Activated CD4-positive, alpha-beta T cell treated with anti-CD3 and anti-CD28 coated beads, Interleukin-2, amount 50 U/mL, for 48 hours (primary cell): ENCODE results near the gene RNF26.

ENCODE experiments used
- DNase-seq, 2 experiments: peaks; one replicate each; pipeline ENCODE4 v3.0.0-alpha.2; 2020

The RNF26 gene

GRCh38 chr11:119334174-119334930, at the start of gene RNF26:
RNF26 (plus strand) TSS chr11:119334527; CDS start chr11:119335123, 596 bp downstream.
- peak; percentile 93 to 95 for DNase-seq

GRCh38 chr11:119285431-119285830, 48.9 kb upstream of the RNF26 start:
- DNase-seq = no peak

DNA sequence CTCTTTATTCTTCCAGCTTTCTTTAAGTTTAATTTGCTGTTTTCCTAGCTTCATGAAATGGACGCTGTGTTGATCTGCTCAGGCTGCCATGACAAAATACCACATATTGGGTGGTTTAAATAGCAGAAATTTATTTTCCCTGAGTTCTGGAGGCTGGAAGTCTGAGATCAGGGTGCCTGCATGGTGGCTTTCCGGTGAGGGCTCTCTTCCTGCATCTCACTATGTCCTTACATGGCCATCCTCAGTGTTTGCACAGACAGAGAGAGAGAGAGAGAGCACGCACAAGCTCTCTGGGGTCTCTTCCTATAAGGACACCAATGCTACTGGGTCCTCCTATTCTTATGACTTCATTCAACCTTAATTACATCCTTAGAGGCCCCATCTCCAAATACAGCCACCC, 46.1 kb upstream of the RNF26 start:
- no peak for DNase-seq

DNA sequence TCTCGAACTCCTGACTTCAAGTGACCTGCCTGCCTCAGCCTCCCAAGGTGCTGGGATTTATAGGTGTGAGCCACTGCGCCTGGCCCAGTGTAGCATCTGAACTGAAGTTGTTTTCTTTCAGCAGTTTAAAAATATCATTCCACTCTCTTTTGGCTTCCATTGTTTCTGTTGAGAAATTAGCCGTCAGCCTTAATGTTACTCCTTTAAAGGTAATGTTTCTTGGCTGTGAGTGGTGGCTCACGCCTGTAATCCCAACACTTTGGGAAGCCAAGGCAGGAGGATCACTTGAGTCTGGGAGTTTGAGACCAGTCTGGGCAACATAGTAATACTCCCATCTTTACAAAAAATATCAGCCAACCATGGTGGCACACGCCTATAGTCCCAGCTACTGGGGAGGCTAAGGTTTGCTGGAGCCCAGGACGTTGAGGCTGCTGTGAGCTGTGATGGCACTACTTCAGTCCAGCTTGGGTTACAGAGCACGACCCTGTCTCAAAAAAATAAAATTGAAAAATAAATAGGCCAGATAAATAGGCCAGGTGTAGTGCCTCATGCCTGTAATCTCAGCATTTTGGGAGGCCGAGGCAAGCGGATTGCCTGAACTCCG, 43.3 kb upstream of the RNF26 start:
- no peak for DNase-seq

- DNase-seq = no peak
Measured at GRCh38 chr11:119293461-119293860, 40.9 kb upstream of the RNF26 start.

- no peak for DNase-seq
Measured at GRCh38 chr11:119295178-119295577, 39.1 kb upstream of the RNF26 start.

DNA sequence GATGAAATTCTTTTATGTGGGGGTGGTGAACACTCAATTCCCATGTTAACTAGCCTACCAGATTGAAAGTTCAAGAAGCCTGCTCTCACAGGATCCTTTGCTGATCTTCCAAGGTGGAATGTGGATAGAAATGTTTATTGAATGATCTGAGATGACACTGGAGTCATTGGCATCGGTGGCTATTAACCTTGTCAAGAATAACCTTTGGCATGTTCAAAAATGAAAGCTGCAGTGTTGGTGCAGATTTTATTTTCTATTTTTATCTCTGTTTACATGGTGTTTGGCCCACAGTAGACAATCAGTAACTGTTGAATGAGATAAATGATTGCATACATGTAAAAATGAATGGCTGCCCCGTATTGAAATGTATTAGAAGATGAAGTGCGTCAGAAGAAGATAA, 36.4 kb upstream of the RNF26 start:
- DNase-seq = no peak

DNA sequence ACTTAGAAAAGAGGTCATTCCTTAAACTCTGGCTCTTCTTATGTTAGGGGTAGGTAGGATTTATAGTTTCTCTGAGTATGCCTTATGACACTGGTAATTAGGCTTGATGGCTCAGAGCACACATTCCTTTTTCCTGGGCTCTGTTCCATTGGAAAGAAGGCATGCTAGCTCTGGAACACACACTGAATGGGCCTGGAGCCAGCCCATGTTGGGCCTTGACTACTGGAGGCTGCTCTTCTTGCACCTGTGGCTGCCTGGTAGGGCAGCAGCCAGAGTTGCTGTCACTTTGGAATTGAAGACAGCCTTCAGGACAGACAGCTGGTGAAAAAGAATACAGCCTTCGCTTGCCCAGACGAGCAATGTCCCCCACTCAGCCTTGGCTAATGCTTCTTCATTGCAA, 35.6 kb upstream of the RNF26 start:
- DNase-seq = no peak

DNA sequence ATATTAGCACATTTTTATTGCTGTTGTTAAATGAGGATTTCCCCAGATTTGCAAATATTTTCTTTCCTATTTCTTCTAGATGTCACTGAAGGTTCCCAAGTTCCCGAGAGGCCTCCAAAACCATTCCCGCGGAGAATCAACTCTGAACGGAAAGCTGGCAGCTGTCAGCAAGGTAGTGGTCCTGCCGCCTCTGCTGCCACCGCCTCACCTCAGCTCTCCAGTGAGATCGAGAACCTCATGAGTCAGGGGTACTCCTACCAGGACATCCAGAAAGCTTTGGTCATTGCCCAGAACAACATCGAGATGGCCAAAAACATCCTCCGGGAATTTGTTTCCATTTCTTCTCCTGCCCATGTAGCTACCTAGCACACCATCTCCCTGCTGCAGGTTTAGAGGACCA, 34.9 kb upstream of the RNF26 start:
- DNase-seq = no peak

DNA sequence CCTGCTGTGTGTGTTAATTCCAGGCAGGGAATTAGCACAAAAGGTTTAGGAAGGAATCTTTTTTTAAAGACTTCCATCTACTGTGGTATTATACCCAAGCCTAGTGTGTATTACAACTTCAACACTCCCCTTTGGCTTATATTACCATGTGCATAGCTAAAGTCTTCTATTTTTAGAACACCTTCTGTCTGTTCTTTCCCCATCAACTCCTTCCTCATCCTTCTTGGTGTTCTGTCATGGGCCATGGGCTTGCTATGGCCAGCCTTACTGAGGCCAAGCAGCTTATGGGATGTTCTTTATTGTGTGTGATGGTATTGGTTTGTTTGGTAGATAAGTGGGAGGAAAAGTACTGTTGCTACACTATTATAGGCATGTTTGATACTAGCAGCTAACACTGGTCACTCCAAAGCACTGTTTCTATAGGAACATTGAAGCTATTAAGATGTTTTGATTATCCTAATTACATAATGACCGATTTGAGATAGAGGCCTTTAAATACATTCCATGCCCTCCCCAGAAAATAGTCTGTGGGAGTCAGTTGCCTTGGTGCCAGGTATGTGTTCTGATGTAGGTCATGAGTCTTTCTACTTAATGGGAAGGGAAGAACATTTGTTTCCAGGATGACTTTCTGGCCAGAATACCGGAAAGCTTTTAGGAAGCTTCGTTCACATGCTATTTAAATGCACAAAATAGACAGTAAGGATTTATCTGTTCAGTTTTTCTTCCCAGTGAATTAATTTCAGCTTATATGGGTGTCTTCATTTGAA, 33.9 kb upstream of the RNF26 start:
- no peak for DNase-seq

- DNase-seq = no peak
Measured at GRCh38 chr11:119303227-119303718, 31.1 kb upstream of the RNF26 start.

GRCh38 chr11:119305556-119306372, 28.6 kb upstream of the RNF26 start:
- no peak for DNase-seq

GRCh38 chr11:119306373-119306890, 27.9 kb upstream of the RNF26 start:
- peak in 1 of 2 experiments; percentile 45 for DNase-seq

DNA sequence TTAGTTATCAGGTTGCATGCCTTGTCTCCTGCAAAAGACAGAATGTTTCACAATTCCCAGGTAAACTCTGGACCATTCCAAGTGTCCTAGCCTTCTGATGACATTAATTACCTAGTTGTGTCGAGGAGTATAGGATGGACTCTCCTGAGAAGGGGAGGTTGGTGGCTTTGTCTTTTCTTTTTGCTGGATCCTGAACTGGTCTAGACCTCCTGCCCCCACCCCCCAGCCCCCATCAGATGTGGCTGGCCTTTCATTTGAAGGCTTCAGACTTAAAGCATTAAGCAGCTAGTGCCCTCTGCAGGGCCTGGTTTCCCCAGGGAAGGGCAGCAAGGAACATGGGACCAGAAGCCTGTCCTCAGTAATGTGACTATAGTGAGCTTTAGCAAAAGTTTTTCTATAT, 27.1 kb upstream of the RNF26 start:
- no peak for DNase-seq

- no peak for DNase-seq
Measured at GRCh38 chr11:119307974-119308373, 26.4 kb upstream of the RNF26 start.

DNA sequence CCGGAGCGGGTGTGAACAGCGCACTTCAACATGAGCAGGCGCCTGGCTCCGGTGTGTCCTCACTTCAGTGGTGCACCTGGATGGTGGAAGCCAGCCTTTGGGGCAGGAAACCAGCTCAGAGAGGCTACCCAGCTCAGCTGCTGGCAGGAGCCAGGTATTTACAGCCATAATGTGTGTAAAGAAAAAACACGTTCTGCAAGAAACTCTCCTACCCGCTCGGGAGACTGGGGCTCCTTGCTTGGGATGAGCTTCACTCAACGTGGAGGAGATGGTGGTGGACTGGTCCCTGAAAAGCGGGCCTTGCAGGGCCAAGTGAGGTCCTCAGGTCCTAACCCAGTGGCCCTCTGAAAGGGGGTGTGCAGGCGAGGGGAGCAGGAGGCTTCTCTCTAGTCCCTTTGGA, 24.9 kb upstream of the RNF26 start:
- no peak for DNase-seq

DNA sequence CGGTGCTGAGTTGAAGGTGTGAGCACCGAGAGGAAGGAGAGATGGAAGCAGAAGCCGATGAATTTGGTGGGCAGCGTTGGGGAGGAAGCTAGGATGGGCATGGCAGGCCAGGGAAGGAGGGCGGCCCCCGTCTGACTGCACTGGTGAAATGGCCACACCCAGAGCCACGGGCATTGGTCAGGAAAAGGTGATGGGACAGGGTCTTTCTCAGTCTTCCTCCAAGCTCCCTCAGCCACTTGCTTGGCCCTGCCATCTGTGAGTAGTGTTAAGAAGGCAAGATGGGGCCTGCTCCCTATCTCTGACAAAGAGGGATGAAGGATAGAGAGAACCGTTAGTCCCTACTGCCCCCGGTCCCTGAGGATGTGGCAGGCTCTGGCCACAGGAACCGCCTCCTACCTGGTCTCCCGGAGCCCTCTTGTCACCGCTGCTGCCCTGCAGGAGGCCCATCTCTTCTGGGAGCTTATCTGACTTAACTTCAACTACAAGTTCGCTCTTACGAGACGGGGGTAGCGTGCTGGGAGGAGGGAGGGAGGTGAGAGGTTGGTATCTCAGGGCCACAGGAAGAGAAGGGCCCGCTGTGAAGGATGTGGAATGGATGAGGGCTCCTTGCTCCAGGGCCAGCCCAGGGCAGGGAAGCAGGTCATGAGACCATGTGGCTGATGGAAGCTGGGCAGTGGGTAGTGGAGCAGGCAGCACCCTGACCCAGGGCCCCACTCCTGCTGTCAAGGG, 24.2 kb upstream of the RNF26 start:
- DNase-seq = no peak

GRCh38 chr11:119310682-119311052, 23.7 kb upstream of the RNF26 start:
- DNase-seq = no peak

- no peak for DNase-seq
Measured at GRCh38 chr11:119314726-119315125, 19.6 kb upstream of the RNF26 start.

DNA sequence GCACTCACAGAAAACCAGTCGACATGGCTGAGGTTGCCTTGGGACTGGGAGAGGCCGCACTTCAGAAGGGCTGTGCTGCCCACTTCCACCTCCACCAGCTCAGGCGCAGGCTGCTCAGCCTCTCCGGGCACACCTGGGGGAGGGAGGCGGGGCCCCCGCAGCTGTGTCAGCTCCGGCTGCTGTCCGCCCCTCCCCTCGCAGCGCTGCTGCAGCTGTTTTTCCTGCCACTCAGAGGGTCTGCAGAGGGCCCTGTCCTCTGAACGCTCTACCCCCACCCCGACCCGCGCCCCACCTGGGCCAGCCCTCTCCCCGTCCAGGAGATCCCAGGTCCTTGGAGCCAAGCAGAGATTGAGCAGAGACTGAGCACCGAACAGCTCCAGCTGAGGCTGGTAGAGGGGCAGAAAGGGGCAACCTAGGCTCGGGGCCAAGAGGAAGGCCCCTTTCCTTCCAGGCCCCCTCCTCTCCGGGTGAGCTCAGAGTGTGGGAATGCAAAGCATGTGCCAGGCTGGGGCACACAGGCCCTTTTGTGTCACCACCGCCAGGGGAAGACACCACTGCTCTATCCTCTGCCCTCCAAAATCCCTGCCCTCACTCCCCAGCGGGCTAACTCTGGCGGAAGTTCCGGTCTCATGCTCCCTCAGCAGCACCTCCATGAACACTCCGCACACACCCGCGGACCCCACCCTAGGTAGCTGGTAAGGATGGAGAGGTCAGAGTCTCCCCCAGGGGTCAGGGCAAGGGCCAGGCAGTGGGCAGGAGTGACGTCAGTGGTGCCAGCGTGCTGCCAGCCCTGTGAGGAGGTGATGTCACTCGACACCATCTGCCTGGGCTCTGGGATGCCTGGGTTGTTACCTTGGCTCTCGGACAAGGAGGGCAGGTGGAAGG, 19.0 kb upstream of the RNF26 start:
- peak in 1 of 2 experiments; percentile 68 for DNase-seq
